ENCODE measurements around the gene ERG. TPM values are rescaled to one million over a fixed set of nuclear protein-coding genes. Genes with fewer than 3 reads are reported as not detected.

Gene ERG
- total RNA-seq, 1 donor from 2014 or later, result not detected

- TF ChIP-seq CTCF (conservative IDR thresholded peaks at IDR 0.05; ENCODE audit: low read depth, low read length), result no peak
- no peak overlapping the region for H3K4me3 ChIP-seq (ENCODE audit: low read depth, low read length)
- no peak for DNase-seq (ENCODE audit: low read depth)
These were observed 27.5 kb downstream of the ERG start for GRCh38 chr21:38470755-38471154.

GRCh38 chr21:38469642-38470041 is 28.6 kb downstream of the ERG start:
- no peak for DNase-seq (ENCODE audit: low read depth)
- TF ChIP-seq CTCF (conservative IDR thresholded peaks at IDR 0.05; ENCODE audit: low read depth, low read length), result no peak
- no peak overlapping the region for H3K4me3 ChIP-seq (ENCODE audit: low read depth, low read length)

GRCh38 chr21:38468989-38469388 is 29.3 kb downstream of the ERG start:
- no peak for TF ChIP-seq CTCF (conservative IDR thresholded peaks at IDR 0.05; ENCODE audit: low read depth, low read length)
- no peak for DNase-seq (ENCODE audit: low read depth)
- no peak overlapping the region for H3K4me3 ChIP-seq (ENCODE audit: low read depth, low read length)

DNA sequence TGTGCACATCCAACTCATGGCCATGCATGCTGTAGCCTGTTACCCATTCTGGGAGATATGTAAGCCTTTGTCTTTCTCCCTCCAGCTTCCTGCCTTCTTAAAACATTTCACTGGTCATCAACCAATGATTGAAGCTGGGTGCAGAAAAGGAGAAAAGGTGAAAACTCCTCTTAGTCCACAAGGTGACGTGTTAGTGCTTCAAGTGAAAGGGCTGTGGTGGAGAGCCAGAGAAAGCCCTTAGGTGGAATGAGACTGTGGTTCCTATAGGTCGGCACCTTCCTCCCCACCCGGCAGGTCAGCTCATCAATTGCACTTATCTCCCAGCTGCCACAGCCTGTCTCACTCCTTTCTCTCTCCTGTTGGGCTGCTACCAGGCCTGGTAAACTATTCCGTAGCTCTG is 30.4 kb downstream of the ERG start:
- no peak for TF ChIP-seq CTCF (conservative IDR thresholded peaks at IDR 0.05; ENCODE audit: low read depth, low read length)
- no peak for DNase-seq (ENCODE audit: low read depth)
- no peak overlapping the region for H3K4me3 ChIP-seq (ENCODE audit: low read depth, low read length)

GRCh38 chr21:38467374-38467773 is 30.9 kb downstream of the ERG start:
- no peak for DNase-seq (ENCODE audit: low read depth)
- H3K4me3 ChIP-seq (ENCODE audit: low read depth, low read length), result no peak overlapping the region
- no peak for TF ChIP-seq CTCF (conservative IDR thresholded peaks at IDR 0.05; ENCODE audit: low read depth, low read length)

DNA sequence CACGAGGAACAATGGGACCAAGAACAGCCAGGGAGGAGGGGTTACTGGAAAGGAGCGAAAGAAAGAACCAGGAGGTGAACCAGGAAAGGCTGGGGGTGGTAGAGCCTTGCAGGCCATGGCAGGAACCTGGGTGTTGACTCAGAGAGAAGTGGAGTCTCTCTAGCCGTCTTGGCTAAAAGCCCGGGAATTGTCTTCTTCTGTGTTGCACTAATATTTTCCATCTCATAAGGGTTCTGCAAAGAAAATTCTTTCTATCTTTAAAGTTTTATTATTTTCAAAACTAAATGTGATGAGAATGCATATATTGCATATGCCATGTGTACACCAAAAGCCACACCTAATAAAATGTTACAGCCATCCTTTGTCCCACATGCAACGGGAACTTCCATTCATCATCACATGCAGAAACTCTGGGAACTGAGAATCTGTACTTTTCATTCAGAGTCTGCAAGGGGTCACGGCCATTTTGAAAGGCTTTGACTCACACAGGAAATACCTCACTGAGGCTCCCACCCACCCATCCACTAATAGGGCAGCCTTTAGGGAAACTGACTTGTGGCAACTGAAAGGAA is 38.0 kb downstream of the ERG start:
- H3K4me3 ChIP-seq (ENCODE audit: low read depth, low read length), result no peak overlapping the region
- TF ChIP-seq CTCF (conservative IDR thresholded peaks at IDR 0.05; ENCODE audit: low read depth, low read length), result no peak
- DNase-seq (ENCODE audit: low read depth), result no peak

DNA sequence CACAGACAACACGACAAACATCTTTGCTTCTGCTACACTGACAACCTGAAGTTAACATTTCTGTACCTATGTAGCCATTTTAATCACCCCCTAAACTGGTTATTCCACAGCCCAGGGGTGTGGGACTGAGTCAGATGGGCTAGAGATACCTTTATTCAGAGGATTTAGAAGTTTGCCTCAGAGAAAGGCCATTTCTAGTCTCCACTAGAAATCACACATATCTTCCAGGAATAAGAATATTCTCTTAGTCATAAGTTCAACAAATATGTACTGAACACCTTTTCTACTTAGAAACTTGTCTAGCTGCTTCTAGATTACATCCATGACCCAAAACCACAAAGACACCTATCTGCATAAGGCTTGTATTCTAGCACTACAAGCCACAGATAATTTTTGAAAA is 38.8 kb downstream of the ERG start:
- DNase-seq (ENCODE audit: low read depth), result no peak
- no peak for TF ChIP-seq CTCF (conservative IDR thresholded peaks at IDR 0.05; ENCODE audit: low read depth, low read length)
- no peak overlapping the region for H3K4me3 ChIP-seq (ENCODE audit: low read depth, low read length)
